KG1 (cell line): ENCODE data around the gene MYRF.

Experiments
- DNase-seq: peaks from one replicate; lab custom pipeline; 2025; lab: John Stamatoyannopoulos, UW

Gene MYRF

GRCh38 chr11:61752117-61752924 is at the start of gene MYRF:
Gene MYRF (plus strand): TSS chr11:61752636. CDS start chr11:61752745, 109 bp downstream.
- no peak for DNase-seq

DNA sequence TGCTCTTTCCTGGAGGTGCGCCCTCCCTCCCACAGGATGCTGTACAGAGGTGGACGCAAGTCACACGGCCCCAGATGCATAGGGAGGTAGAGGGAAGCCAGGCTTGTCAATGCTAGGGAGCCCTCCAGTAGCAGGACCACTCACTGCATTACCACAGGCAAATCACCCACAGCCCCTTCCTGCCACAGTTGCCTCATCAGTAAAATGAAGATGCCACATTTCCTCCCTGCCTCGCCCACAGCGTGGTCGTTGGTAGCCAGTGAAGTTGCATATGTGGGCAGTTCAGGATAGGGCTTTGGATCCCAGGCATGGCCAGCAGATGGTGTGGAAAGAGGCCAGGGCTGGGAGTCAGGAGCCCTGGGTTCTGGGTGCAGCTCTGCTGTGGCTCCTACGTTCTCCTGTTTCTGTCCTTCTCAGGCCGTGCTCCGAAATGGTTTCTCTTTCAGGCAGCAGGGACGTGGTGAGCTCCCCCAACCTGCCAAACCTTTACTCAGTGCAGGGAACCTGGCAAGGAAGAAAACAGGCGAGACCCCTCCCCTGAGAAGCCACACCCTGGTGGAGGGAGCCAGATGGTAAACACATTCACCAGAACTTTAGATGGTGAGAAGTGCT is 49.6 kb upstream of the MYRF start:
- no peak for DNase-seq

DNA sequence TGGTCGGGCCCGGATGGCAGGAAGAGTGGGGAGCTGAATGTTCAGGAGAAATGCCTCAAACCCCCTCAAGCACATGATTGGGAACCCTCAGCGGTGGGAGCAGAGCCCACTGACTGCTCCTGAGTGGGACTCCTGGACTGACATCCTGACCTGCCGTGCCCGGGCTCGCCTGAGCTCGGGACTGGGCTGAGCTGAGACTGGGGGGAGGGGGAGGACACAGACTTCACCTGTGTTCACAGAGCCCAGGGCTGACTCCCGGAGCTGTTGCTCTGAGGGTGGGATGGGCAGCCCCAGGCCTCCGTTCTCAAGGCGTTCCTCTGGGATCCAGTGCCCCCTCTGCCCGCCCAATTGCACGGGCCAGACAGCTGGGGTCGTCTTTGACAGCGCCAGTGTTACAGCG is 47.6 kb upstream of the MYRF start:
- DNase-seq = no peak

DNA sequence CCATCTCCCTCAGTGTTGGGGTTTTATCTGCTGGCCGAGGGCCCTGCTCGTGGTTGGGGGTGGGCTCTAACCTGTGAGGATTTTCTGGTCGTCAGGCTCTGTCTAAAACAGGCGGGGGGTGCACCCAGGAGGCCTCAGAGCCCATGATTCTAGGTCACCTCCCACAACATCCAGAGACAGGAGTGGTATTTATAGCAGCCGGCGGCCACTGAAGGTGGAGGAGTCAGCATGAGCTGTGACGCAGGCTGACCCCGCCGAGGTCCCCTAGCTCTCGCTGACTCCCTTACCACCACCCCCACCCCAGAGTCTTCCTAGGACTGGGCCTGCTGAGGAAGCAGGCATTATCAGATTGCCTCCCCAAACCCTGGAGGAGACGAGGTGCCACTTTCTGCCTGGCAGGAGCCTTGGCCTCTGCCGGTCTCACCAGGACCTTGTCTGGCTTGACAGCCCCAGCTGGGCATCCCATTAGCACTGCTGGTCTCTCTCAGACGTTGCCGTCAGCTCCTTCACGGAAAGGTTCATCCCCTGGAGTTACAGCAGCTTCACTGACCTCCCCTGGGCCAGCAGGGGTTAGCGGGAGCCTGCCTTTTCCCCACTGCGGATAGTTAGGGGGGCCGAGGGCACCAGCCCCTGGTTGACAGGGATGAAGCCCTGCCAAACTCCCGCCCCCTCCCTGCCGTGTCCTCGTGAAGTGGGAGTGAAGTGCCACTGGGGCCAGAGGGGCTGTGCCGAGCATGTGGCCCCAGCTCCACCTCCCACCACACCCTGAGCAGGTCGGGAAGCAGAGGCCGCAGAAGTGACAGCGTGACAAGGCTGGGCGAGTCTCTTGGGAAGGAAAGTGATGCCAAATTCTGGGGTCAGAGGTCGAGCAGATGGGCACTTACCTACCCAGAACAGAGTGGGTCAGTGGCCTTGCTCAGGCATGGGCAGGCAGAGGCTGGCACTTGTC is 45.7 kb upstream of the MYRF start:
- DNase-seq = no peak

DNA sequence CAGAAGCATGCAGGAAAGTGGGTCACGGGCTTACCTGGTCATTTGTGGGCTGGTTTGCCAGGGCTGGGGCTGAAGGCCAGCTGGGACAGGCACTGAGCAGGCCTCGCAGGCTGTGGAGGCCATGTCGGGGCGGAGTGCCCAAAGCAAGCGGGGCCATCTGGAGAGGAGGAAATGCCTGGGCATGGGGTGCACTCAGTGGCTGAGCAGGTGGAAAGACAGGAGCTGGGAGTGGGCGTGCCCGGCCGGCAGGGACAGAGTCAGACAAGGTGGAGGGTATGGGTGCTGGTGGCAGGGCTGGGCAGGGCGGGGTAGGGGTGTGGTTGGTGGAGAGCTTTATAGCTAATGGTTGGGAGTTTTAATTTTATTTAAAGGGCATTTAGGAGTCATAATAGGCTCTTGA is 44.9 kb upstream of the MYRF start:
- no peak for DNase-seq

- no peak for DNase-seq
These were observed 43.3 kb upstream of the MYRF start for GRCh38 chr11:61709110-61709509.

- no peak for DNase-seq
These were observed 42.9 kb upstream of the MYRF start for GRCh38 chr11:61709572-61709971.

- no peak for DNase-seq
These were observed 42.4 kb upstream of the MYRF start for GRCh38 chr11:61710019-61710418.

- DNase-seq = no peak
These were observed 41.4 kb upstream of the MYRF start for GRCh38 chr11:61711037-61711436.

DNA sequence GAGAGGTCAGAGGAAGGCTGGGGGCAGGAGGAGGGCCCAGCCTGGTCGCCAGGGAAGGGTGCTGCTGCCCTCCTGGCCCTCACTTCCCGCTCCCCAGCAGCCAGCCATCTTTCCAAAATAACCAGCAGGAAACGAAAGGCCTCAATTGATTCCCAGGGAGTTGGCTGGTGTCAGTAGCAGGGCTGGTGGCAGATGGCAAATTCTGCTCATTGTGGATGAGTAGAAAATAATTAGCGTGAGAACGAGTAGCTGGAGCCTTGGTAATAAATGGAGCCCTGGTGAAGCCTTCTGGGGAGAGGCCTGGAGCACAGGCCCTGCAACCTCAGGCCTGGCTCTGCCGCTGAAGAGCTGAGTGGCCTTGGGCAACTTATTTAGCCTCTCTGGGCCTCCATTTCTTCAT is 40.9 kb upstream of the MYRF start:
- no peak for DNase-seq

GRCh38 chr11:61712314-61712713 is 40.1 kb upstream of the MYRF start:
- DNase-seq = no peak

DNA sequence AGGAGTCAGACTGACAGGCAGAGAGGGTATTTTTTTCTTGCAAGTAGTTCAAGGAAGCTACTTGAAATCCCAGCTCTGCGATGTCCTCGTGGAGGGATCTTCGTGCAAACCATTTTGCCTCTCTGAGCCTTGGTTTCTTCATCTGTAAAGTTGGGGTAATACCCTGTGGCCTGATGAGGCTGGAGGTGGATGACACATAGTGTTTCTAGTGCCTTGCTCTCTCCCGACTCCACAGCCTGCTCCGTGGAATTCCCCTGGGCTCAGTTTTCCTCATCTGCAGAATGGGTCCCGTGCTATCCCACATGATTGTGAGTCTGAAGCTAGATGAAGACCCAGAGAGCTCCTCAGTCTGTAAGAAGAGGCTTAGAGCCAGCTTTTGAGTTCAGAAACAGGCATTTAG is 39.6 kb upstream of the MYRF start:
- no peak for DNase-seq

DNA sequence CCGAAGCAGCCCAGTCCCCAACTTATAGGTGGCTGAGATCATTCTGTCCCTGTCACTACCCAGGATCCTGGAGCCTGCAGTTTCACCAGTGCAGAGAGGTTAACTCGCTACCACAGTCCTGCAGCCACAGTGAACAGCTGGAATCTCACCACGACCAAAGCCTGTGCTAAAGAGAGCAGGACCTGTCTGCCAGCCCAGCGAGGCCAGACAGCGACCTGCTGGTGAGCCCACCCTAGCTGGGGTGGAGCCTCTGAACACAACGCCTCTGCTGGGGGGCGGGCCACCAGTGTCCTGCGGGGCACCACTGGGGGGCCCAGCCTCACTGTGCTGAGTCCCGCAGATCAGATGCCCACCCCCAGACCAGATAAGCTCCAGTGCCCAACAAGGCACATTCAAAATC is 39.0 kb upstream of the MYRF start:
- DNase-seq = no peak

DNA sequence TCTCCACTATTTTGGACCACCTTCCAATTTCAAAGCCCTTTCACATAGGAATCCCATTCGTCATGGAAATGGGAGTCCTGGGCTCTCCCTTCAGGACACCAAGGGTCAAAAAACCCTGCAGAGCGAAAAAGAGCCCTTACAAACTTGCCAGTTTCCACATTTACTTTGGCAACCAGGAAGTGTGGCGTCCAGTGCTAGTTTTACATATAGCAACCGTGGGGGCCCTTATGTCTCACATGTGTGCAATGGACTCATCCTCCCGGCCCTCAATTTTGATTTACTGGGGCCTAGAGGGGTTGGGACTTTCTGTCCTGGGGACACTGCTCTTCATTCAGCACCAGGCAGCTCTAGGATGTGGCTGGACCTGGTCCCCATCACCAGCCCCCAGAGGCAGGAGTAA is 38.5 kb upstream of the MYRF start:
- DNase-seq = no peak

- DNase-seq = no peak
These were observed 38.1 kb upstream of the MYRF start for GRCh38 chr11:61714316-61714715.

DNA sequence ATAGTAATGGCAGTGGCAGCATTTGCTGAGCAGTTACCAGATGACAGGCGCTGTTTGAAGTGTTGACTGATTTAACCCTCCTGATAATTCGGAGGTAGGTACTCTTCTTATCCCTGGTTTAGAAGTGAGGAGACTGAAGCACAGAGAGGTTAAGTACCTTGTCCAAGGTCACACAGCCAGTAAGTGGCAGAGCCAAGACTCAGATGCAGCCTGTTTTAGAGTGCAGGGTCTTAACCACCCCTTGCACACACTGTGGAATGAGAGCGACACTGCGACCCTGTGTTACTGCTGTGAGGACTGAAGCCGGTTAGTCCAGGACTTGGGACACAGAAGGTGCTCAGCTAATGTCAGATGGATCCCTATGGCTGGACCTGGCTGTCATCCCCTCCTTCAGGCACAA is 37.5 kb upstream of the MYRF start:
- no peak for DNase-seq

- DNase-seq = no peak
These were observed 36.6 kb upstream of the MYRF start for GRCh38 chr11:61715867-61716266.

DNA sequence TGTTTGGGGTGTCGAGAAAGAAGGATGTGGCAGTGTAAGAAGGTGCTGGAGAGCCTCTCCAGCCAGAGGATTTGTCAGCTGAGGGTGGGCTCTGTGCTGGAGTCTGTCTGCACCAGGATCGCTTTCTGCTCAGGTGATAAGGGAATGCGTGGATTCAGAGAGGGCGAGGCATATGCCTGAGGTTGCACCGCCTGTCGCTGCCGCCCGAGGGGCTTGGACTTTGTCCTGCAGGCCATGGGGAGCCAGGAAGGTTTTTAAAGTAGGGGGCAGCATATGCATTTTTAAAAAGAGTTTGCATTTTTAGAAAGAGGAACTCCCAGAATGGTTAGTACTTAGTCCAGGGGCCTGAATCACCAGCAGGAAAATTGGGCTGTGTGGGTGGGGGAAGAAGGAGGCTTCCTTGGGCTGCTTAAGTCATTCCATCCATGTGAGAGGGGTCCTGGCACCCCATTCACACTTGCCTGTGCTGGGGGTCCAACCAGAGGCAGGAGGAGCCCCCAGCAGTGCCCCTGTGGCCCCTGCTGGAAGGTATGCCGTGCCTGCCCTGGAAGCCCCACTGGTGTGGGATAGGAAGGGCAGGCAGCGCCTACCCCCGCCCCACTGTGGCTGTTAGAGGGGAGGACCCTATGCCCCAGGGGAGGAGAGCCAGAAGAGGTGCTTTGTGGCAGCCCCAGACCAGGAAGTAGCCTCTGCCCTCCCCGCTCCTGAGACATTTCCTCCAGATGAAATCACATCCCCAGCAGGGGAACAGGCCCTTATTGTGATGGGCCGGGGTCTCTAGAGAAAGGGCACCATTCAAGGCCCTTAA is 35.8 kb upstream of the MYRF start:
- DNase-seq = no peak

GRCh38 chr11:61717286-61718033 is 35.0 kb upstream of the MYRF start:
- DNase-seq = no peak

GRCh38 chr11:61718046-61718531 is 34.3 kb upstream of the MYRF start:
- no peak for DNase-seq
